ENCODE data around the gene NMNAT2.

DNA sequence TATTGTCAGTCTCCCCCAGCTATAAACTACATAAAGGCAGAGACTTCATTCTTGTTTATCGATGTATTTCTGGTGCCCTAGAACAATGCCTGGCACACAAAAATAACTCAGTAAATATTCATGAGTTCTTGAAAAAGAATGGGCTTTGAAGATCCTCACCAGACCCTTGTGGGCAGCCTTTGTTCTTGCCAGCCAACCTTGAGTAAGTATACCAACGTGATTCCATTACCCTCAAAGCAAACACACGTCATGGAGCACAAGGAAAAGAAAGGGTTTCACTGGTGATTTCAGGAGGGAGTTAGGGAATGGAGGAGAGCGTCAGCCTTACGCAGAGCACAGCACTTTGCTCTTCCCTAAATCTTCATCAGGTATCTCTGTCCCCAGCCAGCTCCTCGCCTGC, 29.4 kb downstream of the NMNAT2 start:
- no peak for TF ChIP-seq EZH2phosphoT487 (IDR thresholded peaks at IDR 0.05; ENCODE audit: insufficient read depth, low read depth)
- TF ChIP-seq EZH2 (IDR thresholded peaks at IDR 0.05; ENCODE audit: insufficient read depth, poor library complexity, severe bottlenecking), result no peak

All from GM23248 (cell line).